ENCODE results near the gene ZNF22. TPM values are rescaled to one million over a fixed set of nuclear protein-coding genes. Genes with fewer than 3 reads are reported as not detected.

The ZNF22 gene
- total RNA-seq, 1 donor from 2014 or later: 17.8 TPM

DNA sequence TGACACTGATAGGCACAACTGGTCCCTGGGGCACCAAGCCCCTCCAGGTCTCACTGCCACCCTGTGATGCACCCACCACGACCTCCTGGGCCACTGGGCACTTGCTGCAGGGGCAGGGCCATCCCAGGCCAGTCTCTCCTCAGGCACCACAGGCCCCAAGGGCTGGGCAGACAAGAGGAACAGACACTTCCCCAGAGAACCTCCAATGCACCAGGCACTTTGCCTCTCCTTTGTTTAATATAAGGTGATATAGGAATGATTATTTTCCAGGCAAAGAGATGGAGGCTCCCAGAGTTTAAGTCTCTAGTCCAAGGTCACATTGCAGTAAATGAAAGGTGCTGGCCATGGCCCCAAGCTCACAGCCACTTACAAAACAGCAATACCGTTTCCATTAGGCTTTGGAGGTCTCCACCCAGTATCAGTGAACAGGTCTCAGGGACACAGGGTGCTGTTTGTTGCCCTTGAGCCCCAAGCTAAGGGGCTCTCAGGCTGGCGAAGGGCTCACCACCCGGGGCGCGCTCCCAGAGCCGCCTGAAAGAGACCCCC, 26.6 kb upstream of the ZNF22 start:
- peak overlapping the region; percentile 35 for H3K4me3 ChIP-seq (ENCODE audit: low read depth, low read length)

DNA sequence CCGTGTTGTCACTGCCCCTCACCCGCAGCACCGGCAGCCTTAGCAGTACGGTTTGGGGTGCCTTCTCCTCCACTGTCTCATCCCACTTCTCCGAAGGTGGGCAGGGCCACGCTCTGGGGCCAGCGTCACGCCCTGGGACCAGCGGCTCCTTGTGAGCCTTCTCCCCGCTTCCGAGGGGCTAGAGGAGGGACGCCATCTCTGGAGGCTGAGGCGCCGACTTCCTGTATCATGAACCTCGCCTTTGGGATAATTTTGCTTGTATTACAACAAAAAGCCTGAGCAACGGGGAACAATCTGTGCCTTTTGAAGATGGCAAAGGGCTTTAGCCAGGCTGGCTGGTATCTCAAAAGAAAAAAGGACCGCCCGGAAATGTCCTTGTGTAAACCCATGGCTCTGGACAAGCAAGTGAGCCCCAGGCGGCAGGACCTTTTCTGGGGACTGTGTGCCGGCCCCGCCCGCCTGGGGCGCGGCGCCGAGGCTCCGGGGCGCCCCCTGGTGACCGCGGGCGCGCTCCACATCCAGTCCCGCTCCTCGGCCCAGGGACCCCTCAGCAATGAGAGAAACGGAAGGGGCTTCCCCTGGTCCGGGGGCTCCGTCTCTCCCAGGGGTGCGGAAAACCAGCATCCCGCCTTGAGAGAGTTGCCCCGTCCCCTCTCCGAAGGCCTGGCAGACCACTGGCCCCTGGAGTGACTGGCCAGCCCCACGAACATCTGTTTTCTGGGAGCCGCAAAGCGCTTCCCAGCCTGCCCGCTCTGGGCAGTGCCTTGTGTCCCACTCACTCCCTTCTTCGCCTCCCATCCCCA, 25.9 kb upstream of the ZNF22 start:
- TF ChIP-seq, protein P1, sequence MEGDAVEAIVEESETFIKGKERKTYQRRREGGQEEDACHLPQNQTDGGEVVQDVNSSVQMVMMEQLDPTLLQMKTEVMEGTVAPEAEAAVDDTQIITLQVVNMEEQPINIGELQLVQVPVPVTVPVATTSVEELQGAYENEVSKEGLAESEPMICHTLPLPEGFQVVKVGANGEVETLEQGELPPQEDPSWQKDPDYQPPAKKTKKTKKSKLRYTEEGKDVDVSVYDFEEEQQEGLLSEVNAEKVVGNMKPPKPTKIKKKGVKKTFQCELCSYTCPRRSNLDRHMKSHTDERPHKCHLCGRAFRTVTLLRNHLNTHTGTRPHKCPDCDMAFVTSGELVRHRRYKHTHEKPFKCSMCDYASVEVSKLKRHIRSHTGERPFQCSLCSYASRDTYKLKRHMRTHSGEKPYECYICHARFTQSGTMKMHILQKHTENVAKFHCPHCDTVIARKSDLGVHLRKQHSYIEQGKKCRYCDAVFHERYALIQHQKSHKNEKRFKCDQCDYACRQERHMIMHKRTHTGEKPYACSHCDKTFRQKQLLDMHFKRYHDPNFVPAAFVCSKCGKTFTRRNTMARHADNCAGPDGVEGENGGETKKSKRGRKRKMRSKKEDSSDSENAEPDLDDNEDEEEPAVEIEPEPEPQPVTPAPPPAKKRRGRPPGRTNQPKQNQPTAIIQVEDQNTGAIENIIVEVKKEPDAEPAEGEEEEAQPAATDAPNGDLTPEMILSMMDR (conservative IDR thresholded peaks at IDR 0.05; ENCODE audit: low read depth, low read length): peak; percentile 93
- H3K4me3 ChIP-seq (ENCODE audit: low read depth, low read length): peak overlapping the region; percentile 41
- DNase-seq (ENCODE audit: low read depth): no peak

More for the DNA sequence above, 26.6 kb upstream of the ZNF22 start:
- TF ChIP-seq, protein P1 (conservative IDR thresholded peaks at IDR 0.05; ENCODE audit: low read depth, low read length): no peak
- no peak for DNase-seq (ENCODE audit: low read depth)

DNA sequence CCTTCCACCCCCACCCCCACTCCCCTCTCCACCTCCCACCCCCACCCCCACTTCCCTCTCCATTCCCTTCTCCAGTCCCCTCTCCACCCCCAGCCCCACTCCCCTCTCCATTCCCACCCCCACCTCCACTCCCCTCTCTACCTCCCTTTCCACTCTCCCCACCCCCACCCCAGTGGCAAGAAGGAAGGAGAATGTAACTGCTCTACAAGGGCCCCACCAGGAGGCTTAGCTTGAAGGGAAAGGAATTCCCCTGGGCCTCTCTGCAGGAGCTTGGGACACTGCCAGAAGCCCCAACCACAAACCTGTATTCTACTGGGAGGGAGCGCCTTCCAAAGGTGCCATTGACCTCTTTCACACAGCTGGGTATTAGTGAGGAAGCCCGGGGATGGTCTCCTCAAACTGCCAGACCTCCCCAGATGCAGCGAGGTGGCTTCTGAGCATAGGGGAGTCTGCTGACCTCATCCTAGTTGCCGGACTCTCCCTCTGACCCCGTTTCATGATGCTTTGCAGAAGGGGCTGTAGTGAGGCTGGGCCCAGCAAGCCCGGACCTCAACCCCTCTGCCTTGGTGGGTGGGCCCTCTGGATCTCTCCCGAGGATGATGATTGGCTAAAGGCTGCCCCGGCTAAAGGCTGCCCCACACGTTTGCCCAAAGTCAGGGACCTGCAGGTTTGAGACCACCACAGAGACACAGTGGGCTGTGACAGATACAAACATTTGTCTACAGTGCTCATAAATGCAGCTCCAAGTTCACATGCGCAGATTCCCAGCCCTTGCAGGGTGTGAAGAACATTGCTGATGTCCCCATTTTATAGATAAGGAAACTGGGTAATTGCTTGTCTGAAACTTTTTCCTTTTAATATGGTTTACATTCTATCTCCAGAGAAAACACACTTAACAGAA, 25.0 kb upstream of the ZNF22 start:
- TF ChIP-seq, protein P1 (conservative IDR thresholded peaks at IDR 0.05; ENCODE audit: low read depth, low read length): no peak
- peak; percentile 75 for DNase-seq (ENCODE audit: low read depth)
- H3K4me3 ChIP-seq (ENCODE audit: low read depth, low read length): no peak overlapping the region

DNA sequence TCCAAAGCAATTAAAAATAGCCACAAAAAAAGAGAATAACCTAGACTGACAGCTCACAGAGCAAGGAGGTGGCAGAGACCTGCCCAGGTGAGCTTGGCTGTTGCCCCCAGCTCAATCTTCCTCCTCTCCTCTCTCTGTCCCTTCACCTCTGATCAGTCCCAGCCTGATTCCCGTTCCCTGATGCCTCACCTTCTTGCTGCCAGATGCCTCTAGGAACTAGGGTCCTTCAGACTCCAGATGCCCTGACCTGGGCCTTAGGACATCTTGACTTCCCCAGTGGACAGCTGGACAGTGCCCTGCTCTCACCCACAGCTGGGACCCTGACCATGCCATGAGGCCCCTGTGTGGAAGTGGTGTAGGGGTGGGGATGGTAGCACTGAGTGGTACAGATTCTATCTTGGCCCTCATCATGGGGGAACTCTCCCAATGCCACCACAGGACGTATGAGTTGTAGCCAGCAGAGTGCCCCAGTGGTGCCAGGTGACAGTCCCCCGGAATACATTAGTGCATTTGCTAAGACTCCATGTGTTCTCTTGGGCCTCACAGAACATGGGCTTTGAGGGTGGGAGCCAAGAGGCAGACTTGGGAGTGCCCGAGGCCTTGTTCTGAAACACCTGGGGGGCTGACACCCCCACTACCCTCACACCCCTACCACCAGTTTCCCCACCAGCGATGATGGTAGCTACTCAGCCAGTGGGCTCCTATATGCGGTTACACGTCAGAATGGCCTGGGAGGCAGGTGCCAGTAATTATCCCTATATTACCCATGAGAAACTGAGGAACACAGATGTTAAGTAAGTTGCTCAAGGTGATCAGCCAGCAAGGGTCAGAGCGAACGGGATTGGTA, 24.1 kb upstream of the ZNF22 start:
- TF ChIP-seq, protein P1 (conservative IDR thresholded peaks at IDR 0.05; ENCODE audit: low read depth, low read length): no peak
- DNase-seq (ENCODE audit: low read depth): no peak
- peak overlapping the region; percentile 64 for H3K4me3 ChIP-seq (ENCODE audit: low read depth, low read length)

DNA sequence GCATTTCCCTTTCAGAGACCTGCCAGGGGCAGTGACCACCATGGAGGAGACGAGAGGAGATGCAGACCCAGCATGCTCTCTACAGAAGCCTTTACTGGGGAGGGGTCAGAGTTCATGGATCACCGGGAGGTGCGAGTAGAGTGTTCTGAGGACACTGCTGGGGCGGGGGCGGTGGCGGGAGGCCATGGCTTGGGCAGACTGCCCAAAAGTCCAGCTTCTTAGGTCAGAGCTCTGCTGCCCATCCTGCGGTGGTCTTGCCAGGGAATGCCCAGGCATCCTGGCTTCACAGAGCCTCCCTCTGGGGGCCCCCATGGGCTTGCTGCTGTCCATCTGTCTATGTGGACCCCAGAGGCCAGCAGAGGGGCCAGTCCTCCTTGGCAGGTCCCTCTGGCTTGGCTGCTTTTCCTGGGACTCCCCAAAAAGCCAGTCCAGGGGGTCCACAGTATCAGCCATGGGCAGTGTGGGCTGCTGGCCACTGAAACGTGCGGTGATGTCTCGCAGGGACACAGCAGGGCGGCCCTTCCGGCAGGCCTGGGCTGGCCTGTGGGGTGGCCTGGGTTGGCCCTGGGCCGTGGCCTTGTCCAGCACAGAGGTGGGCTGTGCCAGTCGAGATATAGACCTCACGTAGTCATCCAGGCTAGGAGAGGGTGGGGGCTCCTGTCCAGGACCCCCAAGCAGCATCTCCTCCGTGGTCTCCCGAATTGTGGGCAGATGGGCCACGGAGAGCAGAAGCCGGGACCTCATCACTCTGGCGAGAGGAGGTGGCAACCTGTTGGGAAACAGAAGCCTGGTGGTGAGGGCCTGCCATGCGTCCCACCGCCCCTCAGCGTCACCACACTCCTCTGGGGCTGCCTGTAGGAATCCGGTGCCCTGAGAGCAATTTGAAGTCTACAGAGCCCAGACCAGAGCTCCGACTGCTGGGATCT, 23.2 kb upstream of the ZNF22 start:
- no peak for DNase-seq (ENCODE audit: low read depth)
- peak overlapping the region; percentile 64 for H3K4me3 ChIP-seq (ENCODE audit: low read depth, low read length)
- TF ChIP-seq, protein P1 (conservative IDR thresholded peaks at IDR 0.05; ENCODE audit: low read depth, low read length): no peak
